Hepatocyte (in vitro differentiated cells): Measurements from ENCODE around the gene ARID1A.

Experiments
- EZH2 ChIP-seq: fragments of 200-600 bp; sonication (generic); IDR thresholded peaks from 2 replicates; pipeline ENCODE4 v1.6.1; 2016; ENCODE audit warnings: antibody characterized with exemption, mild to moderate bottlenecking, borderline replicate concordance
- TF ChIP-seq, protein P1 (sequence below): fragments of 200-600 bp; sonication (generic); IDR thresholded peaks from 2 replicates; pipeline ENCODE4 v1.5.1; 2016; ENCODE audit warnings: antibody characterized with exemption, mild to moderate bottlenecking; ENCODE audit not compliant: poor library complexity

DNA sequence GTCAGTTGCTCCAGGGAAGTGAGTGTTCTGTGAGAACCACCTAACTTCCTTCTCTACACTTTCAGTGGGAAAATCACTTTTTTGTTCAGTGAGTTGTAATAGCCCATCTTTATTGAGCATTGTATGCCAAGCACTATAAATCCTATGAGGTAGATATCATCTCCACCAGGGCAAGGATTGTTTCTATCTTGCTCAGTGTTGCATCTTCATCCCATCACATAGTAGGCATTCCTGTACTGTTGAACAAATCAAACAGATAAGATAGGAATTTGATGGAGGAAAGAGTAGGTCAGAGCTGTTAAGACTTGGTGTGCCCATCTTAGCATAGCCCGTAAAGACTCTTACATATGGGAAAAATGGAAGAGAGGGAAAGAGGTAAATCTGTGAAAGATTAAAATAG lies 89.1 kb downstream of the ARID1A start:
- TF ChIP-seq, protein P1, sequence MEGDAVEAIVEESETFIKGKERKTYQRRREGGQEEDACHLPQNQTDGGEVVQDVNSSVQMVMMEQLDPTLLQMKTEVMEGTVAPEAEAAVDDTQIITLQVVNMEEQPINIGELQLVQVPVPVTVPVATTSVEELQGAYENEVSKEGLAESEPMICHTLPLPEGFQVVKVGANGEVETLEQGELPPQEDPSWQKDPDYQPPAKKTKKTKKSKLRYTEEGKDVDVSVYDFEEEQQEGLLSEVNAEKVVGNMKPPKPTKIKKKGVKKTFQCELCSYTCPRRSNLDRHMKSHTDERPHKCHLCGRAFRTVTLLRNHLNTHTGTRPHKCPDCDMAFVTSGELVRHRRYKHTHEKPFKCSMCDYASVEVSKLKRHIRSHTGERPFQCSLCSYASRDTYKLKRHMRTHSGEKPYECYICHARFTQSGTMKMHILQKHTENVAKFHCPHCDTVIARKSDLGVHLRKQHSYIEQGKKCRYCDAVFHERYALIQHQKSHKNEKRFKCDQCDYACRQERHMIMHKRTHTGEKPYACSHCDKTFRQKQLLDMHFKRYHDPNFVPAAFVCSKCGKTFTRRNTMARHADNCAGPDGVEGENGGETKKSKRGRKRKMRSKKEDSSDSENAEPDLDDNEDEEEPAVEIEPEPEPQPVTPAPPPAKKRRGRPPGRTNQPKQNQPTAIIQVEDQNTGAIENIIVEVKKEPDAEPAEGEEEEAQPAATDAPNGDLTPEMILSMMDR, result no peak
- no peak for TF ChIP-seq EZH2
